Smooth muscle cell (in vitro differentiated cells): ENCODE data around the gene FLT4. TPM values are rescaled to one million over a fixed set of nuclear protein-coding genes. Genes with fewer than 3 reads are reported as not detected.

Source experiments
- DNase-seq: peaks from one replicate; lab custom pipeline; 2025; ENCODE audit not compliant: unreplicated experiment; lab: John Stamatoyannopoulos, UW
- H2AFZ ChIP-seq: fragments of 200-600 bp; sonication (generic); 2 replicates; pipeline ENCODE4 v1.6.0; 2016; ENCODE audit warnings: antibody characterized with exemption, low read depth, mild to moderate bottlenecking
- H3F3A ChIP-seq: fragments of 200-600 bp; sonication (generic); 2 replicates; pipeline ENCODE4 v1.6.0; 2017; ENCODE audit warnings: antibody characterized with exemption, low read depth
- H3K27ac ChIP-seq: fragments of 200-600 bp; sonication (generic); 2 replicates; pipeline ENCODE4 v1.5.1; 2016; ENCODE audit warnings: low read depth, mild to moderate bottlenecking
- H3K27me3 ChIP-seq: fragments of 200-600 bp; sonication (generic); 2 replicates; pipeline ENCODE4 v1.6.1; 2016; ENCODE audit warnings: low read depth, mild to moderate bottlenecking
- H3K36me3 ChIP-seq: fragments of 200-600 bp; sonication (generic); 2 replicates; pipeline ENCODE4 v1.5.1; 2016; ENCODE audit warnings: low read depth
- H3K4me1 ChIP-seq: fragments of 200-600 bp; sonication (generic); 2 replicates; pipeline ENCODE4 v1.5.1; 2016; ENCODE audit warnings: low read depth
- H3K4me2 ChIP-seq: fragments of 200-600 bp; sonication (generic); 2 replicates; pipeline ENCODE4 v1.6.0; 2016; ENCODE audit warnings: mild to moderate bottlenecking
- H3K4me3 ChIP-seq: fragments of 200-600 bp; sonication (generic); 2 replicates; pipeline ENCODE4 v1.5.1; 2016; ENCODE audit warnings: mild to moderate bottlenecking
- H3K79me2 ChIP-seq: fragments of 200-600 bp; sonication (generic); 2 replicates; pipeline ENCODE4 v1.6.0; 2016; ENCODE audit warnings: low read depth, mild to moderate bottlenecking
- H3K9ac ChIP-seq: fragments of 200-600 bp; sonication (generic); 2 replicates; pipeline ENCODE4 v1.6.0; 2016; ENCODE audit warnings: low read depth
- H3K9me3 ChIP-seq: fragments of 200-600 bp; sonication (generic); replicated peaks from 2 replicates; pipeline ENCODE4 v1.5.1; 2016; ENCODE audit warnings: low read depth
- H4K20me1 ChIP-seq: fragments of 200-600 bp; sonication (generic); 2 replicates; pipeline ENCODE4 v1.6.0; 2016; ENCODE audit warnings: low read depth
- CTCF ChIP-seq: fragments of 200-600 bp; sonication (generic); IDR thresholded peaks from 2 replicates; pipeline ENCODE4 v1.5.1; 2017; ENCODE audit warnings: borderline replicate concordance, mild to moderate bottlenecking, antibody characterized with exemption; ENCODE audit not compliant: insufficient read depth, poor library complexity, severe bottlenecking
- WGBS: methylation state at CpG from one replicate; pipeline ENCODE4 v1.1.7; 2016; ENCODE audit warnings: low lambda C conversion rate; 5-methylcytosine and 5-hydroxymethylcytosine counted together
- polyA plus RNA-seq: library from polyadenylated mRNA; unstranded; fragments of >200 nt; fragmentation: Nextera tagmentation; extraction: Ambion mirVana; gene quantifications from 2 replicates; pipeline ENCODE4 v1.2.1, GENCODE V29; 2016
- total RNA-seq: library from RNA; depleted of rRNA; stranded (reverse); fragments of >200 nt; gene quantifications from 2 replicates; pipeline ENCODE4 v1.2.3, GENCODE V29; 2014

The FLT4 gene
- total and polyA plus RNA-seq, 2 experiments from 2014 or later: not detected

- Histone ChIP-seq H3K4me1 (no peaks in the 10 kb centered on the region), H3K4me3 (no peak overlapping the region), H3K79me2 (no peaks in the 10 kb centered on the region), H3K4me2 (no peak overlapping the region), H3K27ac (no peak overlapping the region), H3K9me3 (no peaks in the 10 kb centered on the region), H3K36me3 (no peaks in the 10 kb centered on the region), H2AFZ (no peak overlapping the region), H3K9ac (no peak overlapping the region), H3F3A (no peaks in the 10 kb centered on the region), H3K27me3 (peaks cover 19% of the 10 kb centered on the region), H4K20me1 (no peaks in the 10 kb centered on the region)
- no peak for TF ChIP-seq CTCF
- no peak for DNase-seq
- WGBS: 97% methylated on average over 30 of the region's 32 CpGs
Observed at GRCh38 chr5:180621311-180621710, 28.1 kb downstream of the FLT4 start.

GRCh38 chr5:180620014-180620413 is 29.4 kb downstream of the FLT4 start:
- H3K27ac ChIP-seq: no peak overlapping the region
- H3K27me3 ChIP-seq: peaks cover 19% of the 10 kb centered on the region
- no peaks in the 10 kb centered on the region for H3K4me1 ChIP-seq
- H3K4me3 ChIP-seq: no peak overlapping the region
- no peaks in the 10 kb centered on the region for H3F3A ChIP-seq
- WGBS: 97% methylated on average over 14 of the region's 14 CpGs
- H3K9ac ChIP-seq: no peak overlapping the region
- no peaks in the 10 kb centered on the region for H3K79me2 ChIP-seq
- H2AFZ ChIP-seq: no peak overlapping the region
- no peak for DNase-seq
- TF ChIP-seq CTCF: no peak
- no peak overlapping the region for H3K4me2 ChIP-seq
- H4K20me1 ChIP-seq: no peaks in the 10 kb centered on the region
- no peaks in the 10 kb centered on the region for H3K9me3 ChIP-seq
- H3K36me3 ChIP-seq: no peaks in the 10 kb centered on the region

- no peak overlapping the region for H3K4me3 ChIP-seq
- no peaks in the 10 kb centered on the region for H3K9me3 ChIP-seq
- no peak for DNase-seq
- H3K27ac ChIP-seq: no peak overlapping the region
- no peak overlapping the region for H3K9ac ChIP-seq
- H3K27me3 ChIP-seq: peaks cover 19% of the 10 kb centered on the region
- 86% methylated on average over 22 of the region's 22 CpGs for WGBS
- H2AFZ ChIP-seq: no peak overlapping the region
- H3K4me1 ChIP-seq: no peaks in the 10 kb centered on the region
- no peak overlapping the region for H3K4me2 ChIP-seq
- H3K79me2 ChIP-seq: no peaks in the 10 kb centered on the region
- no peaks in the 10 kb centered on the region for H4K20me1 ChIP-seq
- H3F3A ChIP-seq: no peaks in the 10 kb centered on the region
- TF ChIP-seq CTCF: no peak
- H3K36me3 ChIP-seq: no peaks in the 10 kb centered on the region
Observed at GRCh38 chr5:180619563-180619915, 29.9 kb downstream of the FLT4 start.

GRCh38 chr5:180618829-180619562 is 30.4 kb downstream of the FLT4 start:
- Histone ChIP-seq H2AFZ (peak overlapping the region; percentile 80), H3F3A (no peaks in the 10 kb centered on the region), H3K27ac (no peak overlapping the region), H4K20me1 (no peaks in the 10 kb centered on the region), H3K4me3 (peak overlapping the region; percentile 57), H3K79me2 (no peaks in the 10 kb centered on the region), H3K9me3 (no peaks in the 10 kb centered on the region), H3K27me3 (peaks cover 19% of the 10 kb centered on the region), H3K9ac (no peak overlapping the region), H3K36me3 (no peaks in the 10 kb centered on the region), H3K4me1 (no peaks in the 10 kb centered on the region), H3K4me2 (peak overlapping the region; percentile 95)
- peak; percentile 29 for DNase-seq
- peak; percentile 38 for TF ChIP-seq CTCF
- WGBS: 13% methylated on average over 30 of the region's 90 CpGs
